Stimulated activated CD8-positive, alpha-beta memory T cell treated with anti-CD3 and anti-CD28 coated beads, Interleukin-12 subunit alpha, Interleukin-12 subunit beta, amount 100 ng/mL, for 1 hour (primary cell): Measurements from ENCODE around the gene ITIH3.

Source experiments
- DNase-seq: peaks from one replicate; pipeline ENCODE4 v3.0.0-alpha.2; 2020; ENCODE audit warnings: low read depth

Gene ITIH3

DNA sequence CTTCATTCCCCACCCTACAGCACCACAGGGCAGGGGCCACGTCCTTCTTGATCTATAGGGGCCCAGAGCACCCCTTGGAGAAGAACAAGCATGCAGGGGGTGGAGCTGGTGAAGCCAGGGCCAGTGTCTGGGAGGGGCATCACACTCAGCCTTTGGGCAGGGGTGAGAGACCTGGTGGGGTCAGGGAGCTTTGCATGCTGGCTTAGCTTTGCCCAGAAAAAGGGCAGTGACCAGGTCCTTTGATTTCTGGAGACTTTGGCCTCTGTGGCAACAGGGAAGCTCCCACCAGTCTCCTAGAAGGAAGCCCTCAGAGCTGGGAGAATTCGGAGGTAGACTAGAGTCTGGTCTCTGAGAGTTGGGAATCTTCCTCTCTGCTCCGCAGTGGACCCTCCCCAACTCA lies 34.9 kb downstream of the ITIH3 start:
- DNase-seq, result no peak

DNA sequence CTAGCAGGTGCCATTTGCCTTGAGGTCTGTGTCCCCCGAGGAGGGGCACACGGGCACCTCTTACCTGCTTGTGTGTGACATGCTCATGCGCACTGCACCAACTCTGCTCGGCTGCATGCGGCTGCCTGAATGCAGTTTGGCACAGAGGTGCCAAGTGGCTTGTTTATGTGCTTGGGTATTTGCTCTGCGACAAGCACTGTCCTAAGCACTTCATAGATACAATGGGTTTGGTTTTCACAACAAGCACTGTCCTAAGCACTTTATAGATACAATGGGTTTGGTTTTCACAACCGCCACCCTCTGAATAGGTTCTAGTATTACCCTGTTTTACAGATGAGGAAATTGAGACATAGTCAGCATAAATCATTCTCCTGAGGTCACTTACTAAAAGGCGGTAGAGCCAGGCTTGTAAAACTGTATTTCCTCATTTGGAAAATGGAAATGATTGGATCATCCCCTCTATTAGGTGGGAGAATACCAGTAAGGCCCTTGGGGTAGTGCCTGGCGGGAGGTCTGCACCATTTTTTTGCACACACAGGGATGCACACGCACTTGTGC lies 35.4 kb downstream of the ITIH3 start:
- DNase-seq, result no peak

- DNase-seq, result no peak
These were observed 36.1 kb downstream of the ITIH3 start, which contains the start of gene ITIH4 for GRCh38 chr3:52830535-52831258. ITIH4 (minus strand) TSS chr3:52830672; CDS start chr3:52830642, 30 bp downstream.

DNA sequence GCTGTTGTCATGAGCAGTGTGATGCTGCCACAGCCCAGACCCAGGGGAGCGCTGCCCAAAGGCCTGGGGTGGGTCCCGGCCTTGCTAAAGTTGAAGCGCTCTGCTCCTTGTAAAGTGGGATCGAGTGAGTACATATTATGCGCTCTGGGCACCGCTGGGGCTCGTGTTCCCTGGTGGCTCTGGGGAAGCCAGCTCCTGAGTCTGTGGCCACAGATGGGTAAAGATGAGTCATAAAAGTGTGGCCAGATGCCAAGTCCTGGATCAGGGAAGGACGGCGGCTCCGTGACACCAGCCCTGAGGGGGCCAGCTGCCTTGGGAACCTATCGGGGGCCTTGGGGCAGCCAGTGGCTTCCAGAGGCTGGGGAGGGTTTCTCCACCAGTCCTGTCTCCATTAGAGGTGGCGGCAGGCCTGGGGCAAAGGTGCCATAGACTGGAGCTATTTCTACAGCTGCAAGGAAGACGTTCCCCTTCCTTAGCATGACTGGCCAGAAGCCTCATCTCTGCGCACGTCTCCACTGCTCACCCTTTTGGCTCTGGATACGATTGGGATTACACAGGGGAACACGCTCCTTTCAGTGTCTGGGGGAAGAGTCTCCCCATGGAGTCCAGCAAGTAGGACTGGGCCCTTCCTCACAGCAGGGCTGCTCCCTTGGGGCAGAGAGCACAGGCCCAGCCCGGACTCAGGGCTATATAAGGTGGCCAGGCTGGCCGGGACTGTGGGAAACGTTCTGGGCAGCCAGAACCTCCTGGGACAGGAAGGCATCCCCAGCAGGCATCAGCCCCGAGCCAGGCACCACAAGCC lies 37.1 kb downstream of the ITIH3 start:
- DNase-seq, result no peak

DNA sequence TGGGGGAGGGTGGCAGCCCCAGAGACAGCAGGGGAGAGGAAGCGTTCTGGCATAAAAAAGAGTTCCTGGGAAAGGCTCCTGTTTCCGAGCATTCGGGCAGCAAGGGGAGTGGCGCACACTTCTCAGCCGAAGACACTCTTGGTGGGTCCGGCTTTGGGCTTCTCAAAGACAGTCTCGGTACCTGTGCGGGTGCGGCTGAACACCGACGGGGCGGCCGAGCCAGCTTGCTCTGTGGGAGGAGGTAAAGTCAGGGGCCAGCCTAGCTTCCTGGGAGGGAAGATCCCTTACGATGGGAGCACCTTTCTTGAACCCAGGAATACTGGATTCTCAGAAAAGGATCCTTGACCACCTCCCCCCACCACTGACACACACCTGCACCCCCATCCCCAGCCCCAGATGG lies 38.6 kb downstream of the ITIH3 start:
- DNase-seq, result no peak

DNA sequence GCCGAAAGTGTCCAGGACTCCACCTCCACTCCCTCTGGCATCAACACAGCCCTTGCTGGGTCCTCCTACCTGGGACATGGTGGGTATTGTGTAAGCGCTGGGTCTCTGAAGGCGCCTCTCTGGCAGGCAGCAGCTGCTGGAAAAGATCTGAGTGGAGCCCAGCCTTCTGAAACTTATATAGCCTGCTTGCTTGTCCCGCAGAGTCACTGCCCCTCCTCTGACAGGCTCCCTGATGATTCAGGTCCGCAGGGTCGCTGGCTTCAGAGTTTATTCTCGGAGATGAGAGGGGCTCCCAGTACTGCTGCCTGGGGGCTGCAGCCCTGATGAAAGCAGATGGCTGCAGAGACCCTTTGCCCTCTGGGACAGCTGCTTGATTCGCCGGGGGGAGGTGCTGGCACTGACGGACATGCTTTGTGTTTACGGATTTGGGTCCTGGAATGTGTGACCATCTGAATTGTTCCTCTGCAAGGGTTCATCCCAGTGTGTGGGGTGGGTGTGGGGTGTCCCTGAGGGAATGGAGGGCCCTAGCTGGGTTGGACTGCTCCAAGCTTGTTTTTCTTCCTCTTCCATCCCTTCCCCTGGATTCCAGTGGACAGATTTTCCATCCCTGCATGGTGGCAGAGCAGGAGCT lies 40.4 kb downstream of the ITIH3 start, which contains the start of gene MUSTN1:
MUSTN1 (minus strand) TSS at position 149 of the 631 bp plus-strand sequence; CDS start at position 78, 71 bp downstream.
- no peak for DNase-seq

DNA sequence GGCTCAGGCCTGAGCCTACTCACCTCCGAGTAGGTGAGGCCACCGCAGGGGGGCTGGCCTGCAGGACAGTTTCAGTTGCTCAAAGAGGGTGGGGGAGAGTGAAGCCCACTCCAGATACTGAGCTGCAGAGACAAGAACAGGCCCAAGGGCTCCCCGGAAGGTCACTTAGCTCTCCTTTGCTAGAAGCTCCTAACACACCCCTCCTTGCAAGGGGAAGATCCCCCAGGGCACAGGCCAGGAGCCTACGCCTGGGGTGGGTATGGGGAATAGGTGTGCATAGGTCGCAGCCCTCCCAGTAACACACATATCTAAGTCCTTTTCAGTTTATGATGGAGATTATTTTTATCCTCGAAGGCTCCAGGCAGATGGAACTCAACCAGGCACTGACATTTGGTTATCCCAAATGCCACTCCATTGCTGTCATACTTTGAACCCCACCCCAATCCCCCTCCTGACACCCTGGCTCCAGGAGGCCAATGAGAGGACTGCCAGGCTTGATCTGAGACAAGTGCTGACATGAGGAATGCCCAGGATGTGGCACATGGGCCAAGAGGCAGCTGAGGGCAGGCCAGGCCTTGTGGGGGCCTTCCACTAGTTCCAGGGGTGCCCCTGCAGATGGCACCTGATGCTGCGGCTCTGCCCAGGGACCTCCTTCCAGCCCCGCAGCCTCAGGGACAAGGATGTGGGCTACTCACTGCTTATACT lies 41.3 kb downstream of the ITIH3 start:
- no peak for DNase-seq

DNA sequence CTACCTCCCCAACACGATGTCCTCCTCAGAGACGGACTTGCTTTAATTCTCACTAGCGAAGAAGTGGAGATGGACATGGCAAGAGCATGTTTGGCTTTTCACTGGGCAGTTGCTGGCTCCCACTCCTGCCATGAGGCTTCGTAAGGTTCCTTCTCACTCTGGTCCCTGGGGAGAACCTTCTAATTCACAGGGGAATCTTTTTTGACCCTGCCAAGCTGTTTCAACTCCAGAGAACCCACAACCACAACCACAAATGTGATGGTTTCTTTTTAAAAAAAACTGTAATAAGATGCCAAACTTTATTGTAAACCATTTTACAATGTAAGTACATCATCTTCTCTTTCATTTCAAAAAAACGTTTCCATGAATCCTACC lies 41.9 kb downstream of the ITIH3 start:
- no peak for DNase-seq

DNA sequence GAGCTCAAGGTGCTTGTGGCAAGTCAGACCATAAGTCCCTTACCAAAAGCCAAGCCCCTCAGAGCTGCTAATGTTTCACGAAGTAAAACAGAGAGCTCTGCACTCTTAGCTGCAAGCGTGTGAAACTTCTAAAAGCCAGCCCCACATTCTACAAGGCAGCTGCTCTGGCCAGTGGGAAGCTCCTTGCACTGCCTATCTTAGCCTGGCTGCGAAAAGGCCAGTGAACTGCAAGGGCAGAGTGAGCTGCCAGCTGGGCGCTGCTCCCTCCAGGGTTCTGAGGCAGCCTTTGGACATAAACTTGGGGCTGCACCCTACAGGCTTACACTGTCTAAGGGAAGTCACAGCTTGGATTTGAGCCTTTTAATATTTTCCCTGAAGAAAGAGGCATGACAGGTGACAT lies 42.4 kb downstream of the ITIH3 start:
- no peak for DNase-seq

GRCh38 chr3:52838561-52839267 lies 44.1 kb downstream of the ITIH3 start:
- no peak for DNase-seq

DNA sequence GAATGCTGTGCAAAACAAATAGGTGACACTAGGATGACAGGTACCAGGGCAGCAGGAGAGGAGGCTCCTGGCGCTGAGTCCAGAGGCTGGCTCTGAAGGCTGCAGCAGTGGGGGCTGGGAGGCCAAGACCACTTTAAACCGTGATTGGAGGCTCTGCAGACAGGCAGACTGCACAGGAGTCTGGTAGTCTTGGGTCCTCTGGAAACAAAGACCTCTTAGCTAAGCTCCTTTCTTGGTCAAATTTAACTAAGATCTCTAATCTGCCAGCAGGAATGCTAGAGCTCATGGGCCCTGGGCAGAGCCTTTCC lies 44.6 kb downstream of the ITIH3 start:
- DNase-seq, result no peak

- no peak for DNase-seq
These were observed 45.4 kb downstream of the ITIH3 start for GRCh38 chr3:52839892-52840545.

- DNase-seq, result no peak
These were observed 46.8 kb downstream of the ITIH3 start for GRCh38 chr3:52841211-52841980.

DNA sequence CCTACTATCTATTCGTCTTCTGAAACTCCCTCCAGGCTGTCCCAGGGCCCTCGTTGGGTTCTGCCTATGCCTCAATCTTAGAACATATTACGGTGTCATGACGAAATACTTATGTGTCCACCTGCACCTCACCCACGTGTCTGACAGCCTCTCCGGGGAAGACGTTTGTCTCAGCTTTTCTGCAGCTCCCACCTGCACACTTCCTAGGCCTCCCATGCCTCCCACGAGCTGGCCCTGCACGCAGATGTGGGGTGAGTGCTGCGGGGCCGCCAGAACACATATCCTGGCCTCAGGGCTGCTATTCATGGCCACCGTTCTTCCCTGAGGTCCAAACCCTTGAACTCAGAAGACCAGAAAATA lies 47.4 kb downstream of the ITIH3 start:
- no peak for DNase-seq

GRCh38 chr3:52842424-52842823 lies 47.8 kb downstream of the ITIH3 start:
- DNase-seq, result no peak

- no peak for DNase-seq
These were observed 48.7 kb downstream of the ITIH3 start for GRCh38 chr3:52843108-52843865.

GRCh38 chr3:52843881-52844280 lies 49.3 kb downstream of the ITIH3 start:
- DNase-seq, result no peak

- no peak for DNase-seq
These were observed 49.8 kb downstream of the ITIH3 start for GRCh38 chr3:52844290-52844975.

DNA sequence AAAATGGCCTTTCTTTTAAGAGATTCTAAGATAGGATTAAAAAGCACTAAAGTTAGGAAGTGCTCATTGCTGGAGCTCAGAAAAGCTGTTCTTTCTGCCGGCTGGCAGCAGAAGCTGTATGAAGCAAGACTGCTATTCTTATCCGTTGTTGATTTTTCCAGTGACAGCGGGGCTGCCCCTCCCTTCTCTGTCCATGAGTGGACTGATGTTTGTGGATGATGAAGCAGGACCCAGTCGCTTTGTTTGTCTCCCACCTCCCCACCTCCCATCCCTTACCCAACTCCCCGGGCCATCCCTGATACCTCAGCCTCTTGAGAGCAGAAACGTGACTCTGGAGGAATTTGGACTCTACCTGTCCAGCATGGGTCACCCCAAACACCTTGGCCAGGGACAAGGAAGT lies 50.6 kb downstream of the ITIH3 start:
- DNase-seq, result no peak
